ENCODE data around the gene LMTK2. TPM values are rescaled to one million over a fixed set of nuclear protein-coding genes. Genes with fewer than 3 reads are reported as not detected.

Gene LMTK2
- total RNA-seq, 1 experiment from 2014 or later: 17.8 TPM

GRCh38 chr7:98230746-98231471, 124.2 kb downstream of the LMTK2 start:
- H3K4me2 ChIP-seq (ENCODE audit: low read length): no peak overlapping the region
- intact Hi-C loops (cut with micrococcal nuclease): no loop called here
- H4K20me1 ChIP-seq (ENCODE audit: insufficient read depth): no peaks in the 10 kb centered on the region
- no peaks in the 10 kb centered on the region for H3K9me3 ChIP-seq (ENCODE audit: control insufficient read depth in 1 of 2, insufficient read depth in 1 of 2, low read depth in 1 of 2, low read length in 2 of 2)
- H3K79me2 ChIP-seq (ENCODE audit: insufficient read depth, low read length): no peaks in the 10 kb centered on the region
- DNase-seq (ENCODE audit: low read depth, low spot score) (no peak), ATAC-seq (no peak)
- ChIA-PET CTCF (no interaction called here), RAD21 (ENCODE audit: low non-redundant PET in 1 of 2, low total read pairs in 2 of 2, uncharacterized antibody in 2 of 2, unreplicated experiment in 2 of 2) (no interaction called here), POLR2A (no interaction called here)
- H3K4me3 ChIP-seq (replicated peaks in 1 of 2; ENCODE audit: low read depth in 1 of 2, low read length in 2 of 2): no peak overlapping the region
- no peaks in the 10 kb centered on the region for H3K27me3 ChIP-seq (ENCODE audit: insufficient read depth, low read length)
- no peak overlapping the region for H3K27ac ChIP-seq (ENCODE audit: low read depth, low read length)
- no peaks in the 10 kb centered on the region for H3K36me3 ChIP-seq (ENCODE audit: control insufficient read depth in 1 of 2, insufficient read depth in 2 of 2, low read length in 2 of 2)
- H3K4me1 ChIP-seq (ENCODE audit: control insufficient read depth in 1 of 2, insufficient read depth in 2 of 2, low read length in 2 of 2): no peaks in the 10 kb centered on the region
- H3K9me2 ChIP-seq (ENCODE audit: insufficient read depth): no peaks in the 10 kb centered on the region
- TF ChIP-seq EGR1 (IDR thresholded peaks at IDR 0.05; ENCODE audit: low read depth) (no peak), CEBPB (IDR thresholded peaks at IDR 0.05; ENCODE audit: low read depth) (no peak), SP1 (IDR thresholded peaks at IDR 0.05; ENCODE audit: low read depth) (no peak), FOSL1 (IDR thresholded peaks at IDR 0.05; ENCODE audit: low read depth) (no peak), POLR2A (IDR thresholded peaks at IDR 0.05; ENCODE audit: borderline replicate concordance, extremely low read depth, insufficient read depth, insufficient read length) (no peak), ZNF274 (IDR thresholded peaks at IDR 0.05; ENCODE audit: low read depth, low read length) (no peak), CBX3 (IDR thresholded peaks at IDR 0.05; ENCODE audit: low read depth) (no peak), SRF (IDR thresholded peaks at IDR 0.05; ENCODE audit: low read depth) (no peak), POLR2AphosphoS5 (IDR thresholded peaks at IDR 0.05; ENCODE audit: low read depth, low read length) (no peak), ELF1 (IDR thresholded peaks at IDR 0.05; ENCODE audit: borderline replicate concordance, low read depth) (no peak)
- TF ChIP-seq, protein P1, sequence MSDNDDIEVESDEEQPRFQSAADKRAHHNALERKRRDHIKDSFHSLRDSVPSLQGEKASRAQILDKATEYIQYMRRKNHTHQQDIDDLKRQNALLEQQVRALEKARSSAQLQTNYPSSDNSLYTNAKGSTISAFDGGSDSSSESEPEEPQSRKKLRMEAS (IDR thresholded peaks at IDR 0.05): no peak
- no TSS peak for BruUV-seq (replicated peaks)
- no peak overlapping the region for H2AFZ ChIP-seq (ENCODE audit: low read depth, low read length, poor library complexity, severe bottlenecking)
- no peak overlapping the region for H3K9ac ChIP-seq (ENCODE audit: low read length)

Data from HCT116 (cell line).